Astrocyte (in vitro differentiated cells and primary cell): ENCODE results near the gene BMAL1. TPM values are rescaled to one million over a fixed set of nuclear protein-coding genes. Genes with fewer than 3 reads are reported as not detected.

Source experiments
- DNase-seq: peaks from one replicate; pipeline ENCODE4 v3.0.0-alpha.2; 2010; ENCODE audit warnings: low read depth
- FAIRE-seq: peaks from 2 replicates; lab custom pipeline; 2011; peaks lifted over from hg19 to GRCh38; lab: Jason Lieb, UNC
- H2AFZ ChIP-seq: 2 replicates; pipeline ENCODE4 v1.6.0; 2012; ENCODE audit warnings: low read depth, low read length, inconsistent platforms
- H3K27ac ChIP-seq: 2 replicates; pipeline ENCODE4 v1.5.1; 2011; ENCODE audit warnings: low read depth, low read length, inconsistent platforms
- H3K27me3 ChIP-seq: 2 replicates; pipeline ENCODE4 v1.6.0; 2011; ENCODE audit warnings: low read length, inconsistent platforms; ENCODE audit not compliant: insufficient read depth
- H3K36me3 ChIP-seq: 2 replicates; pipeline ENCODE4 v1.5.1; 2011; ENCODE audit warnings: low read length, inconsistent platforms; ENCODE audit not compliant: insufficient read depth
- H3K4me1 ChIP-seq: 2 replicates; pipeline ENCODE4 v1.5.1; 2011; ENCODE audit warnings: low read length, inconsistent platforms; ENCODE audit not compliant: insufficient read depth
- H3K4me2 ChIP-seq: 2 replicates; pipeline ENCODE4 v1.6.0; 2012; ENCODE audit warnings: low read length, inconsistent platforms
- H3K4me3 ChIP-seq: 2 replicates; pipeline ENCODE4 v1.5.1; 2011; ENCODE audit warnings: low read depth, mild to moderate bottlenecking, low read length, inconsistent platforms; ENCODE audit not compliant: insufficient read depth
- H3K79me2 ChIP-seq: 2 replicates; pipeline ENCODE4 v1.6.0; 2012; ENCODE audit warnings: mild to moderate bottlenecking, low read length, inconsistent platforms; ENCODE audit not compliant: insufficient read depth
- H3K9ac ChIP-seq: 2 replicates; pipeline ENCODE4 v1.6.0; 2012; ENCODE audit warnings: mild to moderate bottlenecking, low read length, inconsistent platforms
- H3K9me3 ChIP-seq: 2 replicates; pipeline ENCODE4 v1.5.1; 2012; ENCODE audit warnings: low read depth, mild to moderate bottlenecking, low read length, inconsistent platforms; ENCODE audit not compliant: insufficient read depth
- H4K20me1 ChIP-seq: 2 replicates; pipeline ENCODE4 v1.6.0; 2012; ENCODE audit warnings: low read length, inconsistent platforms; ENCODE audit not compliant: insufficient read depth
- H3K27ac Mint-ChIP-seq: one replicate; pipeline ENCODE4 v1.8.0; 2021; ENCODE audit warnings: mild to moderate bottlenecking, mixed read lengths; ENCODE audit not compliant: unreplicated experiment
- H3K27me3 Mint-ChIP-seq: one replicate; pipeline ENCODE4 v1.8.0; 2021; ENCODE audit warnings: low read depth, mixed read lengths; ENCODE audit not compliant: unreplicated experiment
- H3K36me3 Mint-ChIP-seq: one replicate; pipeline ENCODE4 v1.8.0; 2021; ENCODE audit warnings: low read depth, mixed read lengths; ENCODE audit not compliant: unreplicated experiment
- H3K4me1 Mint-ChIP-seq: one replicate; pipeline ENCODE4 v1.8.0; 2021; ENCODE audit warnings: low read depth, mixed read lengths; ENCODE audit not compliant: unreplicated experiment
- H3K4me3 Mint-ChIP-seq: one replicate; pipeline ENCODE4 v1.8.0; 2021; ENCODE audit warnings: mild to moderate bottlenecking, moderate library complexity, mixed read lengths; ENCODE audit not compliant: unreplicated experiment
- H3K9me3 Mint-ChIP-seq: one replicate; pipeline ENCODE4 v1.8.0; 2021; ENCODE audit warnings: mild to moderate bottlenecking, mixed read lengths; ENCODE audit not compliant: unreplicated experiment
- EZH2 ChIP-seq: IDR thresholded peaks from 2 replicates; pipeline ENCODE4 v1.6.1; 2012; ENCODE audit warnings: mild to moderate bottlenecking, low read length, inconsistent platforms; ENCODE audit not compliant: insufficient read depth
- total RNA-seq: library from RNA; stranded (reverse); gene quantifications from 2 replicates; pipeline ENCODE4 v1.2.1, GENCODE V29; 2021
- TF ChIP-seq, protein P1 (sequence below): IDR thresholded peaks from 2 replicates; pipeline ENCODE4 v1.5.1; 2011; ENCODE audit warnings: low read depth, mild to moderate bottlenecking, inconsistent platforms, low read length, moderate library complexity; ENCODE audit not compliant: insufficient read depth

Gene BMAL1
- total RNA-seq, 1 donor from 2014 or later = 26.9 TPM

DNA sequence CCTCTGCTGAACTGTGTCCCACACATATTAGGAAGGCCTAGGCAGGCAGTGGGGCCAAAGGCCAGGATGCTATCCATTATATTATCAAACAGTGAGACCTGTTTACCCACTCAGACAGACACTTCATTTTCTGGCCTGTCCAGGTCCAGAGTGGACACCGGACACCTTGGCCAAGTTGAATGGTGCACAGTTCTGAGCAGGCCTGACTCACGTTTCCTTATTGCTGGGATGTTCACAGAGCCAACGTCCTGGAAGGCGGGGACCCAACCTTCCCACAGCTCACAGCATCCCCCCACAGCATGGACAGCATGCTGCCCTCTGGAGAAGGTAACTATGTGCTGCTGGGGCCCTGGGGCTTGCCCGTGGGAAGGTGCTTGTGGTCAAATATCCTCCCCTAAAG lies 98.8 kb downstream of the BMAL1 start:
- TF ChIP-seq EZH2 = no peak
- TF ChIP-seq, protein P1, sequence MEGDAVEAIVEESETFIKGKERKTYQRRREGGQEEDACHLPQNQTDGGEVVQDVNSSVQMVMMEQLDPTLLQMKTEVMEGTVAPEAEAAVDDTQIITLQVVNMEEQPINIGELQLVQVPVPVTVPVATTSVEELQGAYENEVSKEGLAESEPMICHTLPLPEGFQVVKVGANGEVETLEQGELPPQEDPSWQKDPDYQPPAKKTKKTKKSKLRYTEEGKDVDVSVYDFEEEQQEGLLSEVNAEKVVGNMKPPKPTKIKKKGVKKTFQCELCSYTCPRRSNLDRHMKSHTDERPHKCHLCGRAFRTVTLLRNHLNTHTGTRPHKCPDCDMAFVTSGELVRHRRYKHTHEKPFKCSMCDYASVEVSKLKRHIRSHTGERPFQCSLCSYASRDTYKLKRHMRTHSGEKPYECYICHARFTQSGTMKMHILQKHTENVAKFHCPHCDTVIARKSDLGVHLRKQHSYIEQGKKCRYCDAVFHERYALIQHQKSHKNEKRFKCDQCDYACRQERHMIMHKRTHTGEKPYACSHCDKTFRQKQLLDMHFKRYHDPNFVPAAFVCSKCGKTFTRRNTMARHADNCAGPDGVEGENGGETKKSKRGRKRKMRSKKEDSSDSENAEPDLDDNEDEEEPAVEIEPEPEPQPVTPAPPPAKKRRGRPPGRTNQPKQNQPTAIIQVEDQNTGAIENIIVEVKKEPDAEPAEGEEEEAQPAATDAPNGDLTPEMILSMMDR = no peak
- H3K36me3 ChIP-seq = peaks cover 35% of the 10 kb centered on the region
- DNase-seq (no peak), FAIRE-seq (no peak)
- H3K27ac ChIP-seq = no peak overlapping the region
- no peak overlapping the region for H3K27ac Mint-ChIP-seq
- no peak overlapping the region for H3K4me2 ChIP-seq
- no peaks in the 10 kb centered on the region for H3K27me3 ChIP-seq
- H3K9me3 Mint-ChIP-seq = no peaks in the 10 kb centered on the region
- H3K4me1 Mint-ChIP-seq = peaks cover 1% of the 10 kb centered on the region
- no peak overlapping the region for H3K4me3 Mint-ChIP-seq
- no peak overlapping the region for H3K4me3 ChIP-seq
- no peaks in the 10 kb centered on the region for H3K79me2 ChIP-seq
- no peak overlapping the region for H2AFZ ChIP-seq
- peaks cover 38% of the 10 kb centered on the region for H3K36me3 Mint-ChIP-seq
- no peaks in the 10 kb centered on the region for H3K9me3 ChIP-seq
- H3K9ac ChIP-seq = no peak overlapping the region
- no peaks in the 10 kb centered on the region for H3K27me3 Mint-ChIP-seq
- H3K4me1 ChIP-seq = no peaks in the 10 kb centered on the region
- no peaks in the 10 kb centered on the region for H4K20me1 ChIP-seq

DNA sequence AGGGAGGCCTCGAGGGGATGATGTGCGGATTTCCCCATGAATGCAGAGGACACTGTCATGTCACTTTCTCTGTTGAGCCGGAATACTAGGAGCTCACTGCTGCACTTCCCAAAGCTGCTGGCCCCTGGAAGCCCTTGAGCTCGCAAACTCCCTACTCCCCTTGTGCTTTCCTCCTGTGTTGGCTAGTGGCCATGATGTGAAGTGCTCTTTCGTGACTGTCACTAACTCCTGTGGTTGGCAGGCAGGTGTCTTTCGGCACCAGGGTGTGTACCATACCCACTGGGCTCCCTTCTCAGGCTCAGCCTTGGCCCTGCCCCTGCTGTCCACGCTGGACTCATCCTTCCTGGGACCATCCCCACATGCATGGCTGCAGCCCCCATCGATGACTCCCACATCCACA lies 99.2 kb downstream of the BMAL1 start:
- Histone ChIP-seq H3K9ac (no peak overlapping the region), H3K4me1 (no peaks in the 10 kb centered on the region), H3K4me2 (no peak overlapping the region), H3K79me2 (no peaks in the 10 kb centered on the region), H3K27me3 (no peaks in the 10 kb centered on the region), H3K27ac (no peak overlapping the region), H3K4me3 (no peak overlapping the region), H4K20me1 (no peaks in the 10 kb centered on the region), H3K36me3 (peaks cover 38% of the 10 kb centered on the region), H2AFZ (no peak overlapping the region), H3K9me3 (no peaks in the 10 kb centered on the region)
- H3K4me1 Mint-ChIP-seq = peaks cover 1% of the 10 kb centered on the region
- no peaks in the 10 kb centered on the region for H3K9me3 Mint-ChIP-seq
- H3K4me3 Mint-ChIP-seq = no peak overlapping the region
- peaks cover 39% of the 10 kb centered on the region for H3K36me3 Mint-ChIP-seq
- H3K27ac Mint-ChIP-seq = no peak overlapping the region
- H3K27me3 Mint-ChIP-seq = no peaks in the 10 kb centered on the region
- TF ChIP-seq EZH2 = no peak
- TF ChIP-seq, protein P1 = no peak
- FAIRE-seq (no peak), DNase-seq (no peak)

DNA sequence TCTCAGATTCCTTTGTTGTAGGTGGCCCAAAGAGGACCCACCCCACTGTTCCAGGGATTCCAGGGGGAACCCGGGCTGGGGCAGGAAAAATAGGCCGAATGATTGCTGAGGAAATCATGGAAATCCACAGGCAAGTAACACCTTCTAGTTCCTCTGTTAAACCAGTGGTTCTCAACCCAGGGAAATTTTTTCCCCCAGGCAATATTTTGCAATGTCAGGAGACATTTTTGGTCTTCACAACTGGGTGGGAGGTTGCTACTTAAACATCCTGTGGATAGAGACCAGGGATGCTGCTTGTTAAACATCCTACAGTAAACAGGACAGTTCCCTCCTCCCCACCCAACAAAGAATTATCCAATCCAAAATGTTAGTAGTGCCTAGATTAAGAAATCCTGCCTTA lies 100.7 kb downstream of the BMAL1 start:
- TF ChIP-seq, protein P1 = no peak
- no peak for TF ChIP-seq EZH2
- Histone ChIP-seq H3K9ac (no peak overlapping the region), H3K27me3 (no peaks in the 10 kb centered on the region), H3K9me3 (no peaks in the 10 kb centered on the region), H3K4me2 (no peak overlapping the region), H4K20me1 (no peaks in the 10 kb centered on the region), H3K36me3 (peaks cover 31% of the 10 kb centered on the region), H2AFZ (no peak overlapping the region), H3K4me3 (no peak overlapping the region), H3K27ac (no peak overlapping the region), H3K4me1 (no peaks in the 10 kb centered on the region), H3K79me2 (no peaks in the 10 kb centered on the region)
- Mint-ChIP-seq H3K9me3 (no peaks in the 10 kb centered on the region), H3K4me1 (peaks cover 1% of the 10 kb centered on the region), H3K27ac (no peak overlapping the region), H3K27me3 (no peaks in the 10 kb centered on the region), H3K36me3 (peaks cover 42% of the 10 kb centered on the region), H3K4me3 (no peak overlapping the region)
- FAIRE-seq (no peak), DNase-seq (no peak)
